ENCODE results near the gene MOSPD3.

MOSPD3 gene

GRCh38 chr7:100595188-100595587, 17.2 kb upstream of the MOSPD3 start:
- no peak for DNase-seq (ENCODE audit: low spot score)

- DNase-seq (ENCODE audit: low spot score): no peak
Measured at GRCh38 chr7:100598425-100598824, 13.9 kb upstream of the MOSPD3 start.

- no peak for DNase-seq (ENCODE audit: low spot score)
Measured at GRCh38 chr7:100599911-100600729, 12.2 kb upstream of the MOSPD3 start.

- no peak for DNase-seq (ENCODE audit: low spot score)
Measured at GRCh38 chr7:100600730-100601038, 11.7 kb upstream of the MOSPD3 start.

GRCh38 chr7:100602889-100603725, 9.2 kb upstream of the MOSPD3 start:
- peak; percentile 91 for DNase-seq (ENCODE audit: low spot score)

GRCh38 chr7:100603726-100604027, 8.7 kb upstream of the MOSPD3 start:
- peak; percentile 21 for DNase-seq (ENCODE audit: low spot score)

GRCh38 chr7:100604028-100604975, 8.0 kb upstream of the MOSPD3 start:
- DNase-seq (ENCODE audit: low spot score): peak; percentile 84

GRCh38 chr7:100604976-100605911, 7.1 kb upstream of the MOSPD3 start:
- DNase-seq (ENCODE audit: low spot score): no peak

- no peak for DNase-seq (ENCODE audit: low spot score)
Measured at GRCh38 chr7:100606313-100606712, 6.0 kb upstream of the MOSPD3 start.

- DNase-seq (ENCODE audit: low spot score): no peak
Measured at GRCh38 chr7:100607111-100607510, 5.2 kb upstream of the MOSPD3 start.

- no peak for DNase-seq (ENCODE audit: low spot score)
Measured at GRCh38 chr7:100609958-100610357, 2.4 kb upstream of the MOSPD3 start.

- DNase-seq (ENCODE audit: low spot score): no peak
Measured at GRCh38 chr7:100612730-100613390, 520 bp downstream of the MOSPD3 start.

- no peak for DNase-seq (ENCODE audit: low spot score)
Measured at GRCh38 chr7:100613412-100614175, 1.3 kb downstream of the MOSPD3 start.

- no peak for DNase-seq (ENCODE audit: low spot score)
Measured at GRCh38 chr7:100614308-100614861, 2.0 kb downstream of the MOSPD3 start.

- DNase-seq (ENCODE audit: low spot score): no peak
Measured at GRCh38 chr7:100620239-100620638, 7.9 kb downstream of the MOSPD3 start.

GRCh38 chr7:100620804-100621203, 8.5 kb downstream of the MOSPD3 start:
- DNase-seq (ENCODE audit: low spot score): no peak

GRCh38 chr7:100621554-100621953, 9.2 kb downstream of the MOSPD3 start:
- DNase-seq (ENCODE audit: low spot score): no peak

- no peak for DNase-seq (ENCODE audit: low spot score)
Measured at GRCh38 chr7:100623951-100624824, 11.8 kb downstream of the MOSPD3 start.

GRCh38 chr7:100626055-100626454, 13.7 kb downstream of the MOSPD3 start:
- no peak for DNase-seq (ENCODE audit: low spot score)

Measured in AG20443 (cell line).